K562 treated with DMSO at 1 percent for 12 hours (cell line): ENCODE data around the gene CBX7. TPM values are rescaled to one million over a fixed set of nuclear protein-coding genes. Genes with fewer than 3 reads are reported as not detected.

Source experiments
- total RNA-seq: library from RNA; unstranded; fragments of 300-600 nt; gene quantifications from 2 replicates; pipeline ENCODE4 v1.2.3, GENCODE V29; 2022; ENCODE audit not compliant: insufficient read depth

Gene CBX7
- 5.1 and 7.3 TPM in 2 replicates for total RNA-seq

GRCh38 chr22:39152511-39153219, at the start of gene CBX7:
CBX7 (minus strand) TSS chr22:39152680; CDS start chr22:39152444, 236 bp downstream.

GRCh38 chr22:39097098-39098020, 55.1 kb downstream of the CBX7 start, which contains the start of gene APOBEC3H:
APOBEC3H (plus strand) TSS chr22:39097244; CDS start chr22:39100279, 3,035 bp downstream.

Other genes with a start within 250 kb of the CBX7 start
- not detected in 2 replicates for gene APOBEC3A, start 195.1 kb downstream of the CBX7 start, total RNA-seq
- gene APOBEC3B, start 170.3 kb downstream of the CBX7 start, total RNA-seq, result 47.6 and 70.1 TPM in 2 replicates
- gene APOBEC3C, start 138.4 kb downstream of the CBX7 start, total RNA-seq, result 47.3 and 54.5 TPM in 2 replicates
- 2.7 and 11.2 TPM in 2 replicates for gene APOBEC3D, start 131.6 kb downstream of the CBX7 start, total RNA-seq
- gene APOBEC3F, start 111.8 kb downstream of the CBX7 start, total RNA-seq, result 0.78 and 4.2 TPM in 2 replicates
- gene APOBEC3G, start 75.4 kb downstream of the CBX7 start, total RNA-seq, result 7.4 and 11.1 TPM in 2 replicates
- not detected in 2 replicates for gene APOBEC3H, start 55.4 kb downstream of the CBX7 start, total RNA-seq
- gene PDGFB, start 92.3 kb upstream of the CBX7 start, total RNA-seq, result 0.16 TPM in 1 of 2 replicates, not detected in the other
- 3,946 and 4,438 TPM in 2 replicates for gene RPL3, start 166.9 kb upstream of the CBX7 start, total RNA-seq
- gene SYNGR1, start 197.3 kb upstream of the CBX7 start, total RNA-seq, result 12.8 and 14.7 TPM in 2 replicates
- 13.6 and 20.5 TPM in 2 replicates for gene TAB1, start 247.1 kb upstream of the CBX7 start, total RNA-seq